Measurements from ENCODE around the gene EPHA5.

Gene EPHA5

DNA sequence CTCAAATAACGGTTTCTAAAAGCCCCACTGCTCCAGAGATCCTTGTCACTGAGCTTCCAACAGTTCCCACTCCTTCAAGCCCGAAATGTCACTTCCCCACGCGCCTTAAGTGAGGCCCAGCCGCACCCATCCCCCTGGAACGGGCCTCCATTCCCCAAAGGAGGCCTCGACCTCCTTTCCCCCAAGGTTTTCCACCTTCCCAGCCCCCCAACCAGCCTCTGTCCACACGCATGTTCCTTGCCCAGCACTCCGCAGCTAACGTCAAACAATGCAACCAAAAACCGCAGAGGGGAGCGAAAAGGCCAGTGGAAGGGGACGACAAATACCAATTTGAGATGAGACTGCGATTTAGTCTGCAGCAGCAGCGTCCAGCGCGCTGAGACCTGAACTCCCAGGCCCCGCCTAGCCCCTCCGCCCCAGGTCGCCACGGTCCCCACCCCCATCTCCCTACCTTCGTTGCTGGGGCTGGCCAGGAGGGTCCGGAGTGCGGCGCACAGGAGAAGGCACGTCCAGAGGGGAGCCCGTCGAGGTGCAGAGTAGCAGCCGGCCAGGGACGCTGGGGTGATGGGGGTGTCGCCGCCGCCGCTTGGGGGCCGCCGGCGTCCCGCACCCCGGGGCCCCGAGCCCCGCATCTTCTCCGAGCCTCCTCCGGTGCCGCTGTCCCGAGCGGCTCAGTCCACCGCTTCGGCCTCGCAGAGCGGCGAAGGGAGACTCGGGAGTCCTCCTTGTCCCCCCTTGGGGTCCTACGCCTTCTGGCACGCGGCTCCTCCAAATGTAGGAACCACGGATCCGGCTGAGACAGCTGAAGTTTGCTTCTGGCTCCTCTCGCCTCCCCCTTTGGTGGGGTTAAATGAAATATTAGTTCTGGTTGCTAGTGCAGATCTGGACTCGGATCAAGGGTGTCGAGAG is 924 bp downstream of the EPHA5 start:
- DNase-seq (ENCODE audit: low read depth) = peak; percentile 39
- peak overlapping the region; percentile 60 for H3K4me3 ChIP-seq (ENCODE audit: low read depth, low read length)
- no peak for TF ChIP-seq CTCF (conservative IDR thresholded peaks at IDR 0.05; ENCODE audit: low read depth, low read length)

GRCh38 chr4:65668201-65669089 is 1.8 kb downstream of the EPHA5 start:
- peak; percentile 41 for DNase-seq (ENCODE audit: low read depth)
- peak overlapping the region; percentile 60 for H3K4me3 ChIP-seq (ENCODE audit: low read depth, low read length)
- TF ChIP-seq CTCF (conservative IDR thresholded peaks at IDR 0.05; ENCODE audit: low read depth, low read length) = no peak

GRCh38 chr4:65667506-65668041 is 2.7 kb downstream of the EPHA5 start:
- H3K4me3 ChIP-seq (ENCODE audit: low read depth, low read length) = peak overlapping the region; percentile 60
- DNase-seq (ENCODE audit: low read depth) = no peak
- no peak for TF ChIP-seq CTCF (conservative IDR thresholded peaks at IDR 0.05; ENCODE audit: low read depth, low read length)

GRCh38 chr4:65665771-65666523 is 4.3 kb downstream of the EPHA5 start:
- no peak for DNase-seq (ENCODE audit: low read depth)
- H3K4me3 ChIP-seq (ENCODE audit: low read depth, low read length) = no peak overlapping the region
- TF ChIP-seq CTCF (conservative IDR thresholded peaks at IDR 0.05; ENCODE audit: low read depth, low read length) = no peak

- no peak for TF ChIP-seq CTCF (conservative IDR thresholded peaks at IDR 0.05; ENCODE audit: low read depth, low read length)
- H3K4me3 ChIP-seq (ENCODE audit: low read depth, low read length) = no peak overlapping the region
- peak; percentile 14 for DNase-seq (ENCODE audit: low read depth)
These were observed 8.8 kb downstream of the EPHA5 start for GRCh38 chr4:65661471-65661870.

- no peak overlapping the region for H3K4me3 ChIP-seq (ENCODE audit: low read depth, low read length)
- DNase-seq (ENCODE audit: low read depth) = no peak
- TF ChIP-seq CTCF (conservative IDR thresholded peaks at IDR 0.05; ENCODE audit: low read depth, low read length) = no peak
These were observed 12.2 kb downstream of the EPHA5 start for GRCh38 chr4:65658117-65658516.
